Measurements from ENCODE around the gene DPM3. TPM values are rescaled to one million over a fixed set of nuclear protein-coding genes. Genes with fewer than 3 reads are reported as not detected.

Gene DPM3
- total and polyA plus RNA-seq, 2 of the 4 experiments (the other 2 are of a cell fraction), result 29.0 to 129 TPM

DNA sequence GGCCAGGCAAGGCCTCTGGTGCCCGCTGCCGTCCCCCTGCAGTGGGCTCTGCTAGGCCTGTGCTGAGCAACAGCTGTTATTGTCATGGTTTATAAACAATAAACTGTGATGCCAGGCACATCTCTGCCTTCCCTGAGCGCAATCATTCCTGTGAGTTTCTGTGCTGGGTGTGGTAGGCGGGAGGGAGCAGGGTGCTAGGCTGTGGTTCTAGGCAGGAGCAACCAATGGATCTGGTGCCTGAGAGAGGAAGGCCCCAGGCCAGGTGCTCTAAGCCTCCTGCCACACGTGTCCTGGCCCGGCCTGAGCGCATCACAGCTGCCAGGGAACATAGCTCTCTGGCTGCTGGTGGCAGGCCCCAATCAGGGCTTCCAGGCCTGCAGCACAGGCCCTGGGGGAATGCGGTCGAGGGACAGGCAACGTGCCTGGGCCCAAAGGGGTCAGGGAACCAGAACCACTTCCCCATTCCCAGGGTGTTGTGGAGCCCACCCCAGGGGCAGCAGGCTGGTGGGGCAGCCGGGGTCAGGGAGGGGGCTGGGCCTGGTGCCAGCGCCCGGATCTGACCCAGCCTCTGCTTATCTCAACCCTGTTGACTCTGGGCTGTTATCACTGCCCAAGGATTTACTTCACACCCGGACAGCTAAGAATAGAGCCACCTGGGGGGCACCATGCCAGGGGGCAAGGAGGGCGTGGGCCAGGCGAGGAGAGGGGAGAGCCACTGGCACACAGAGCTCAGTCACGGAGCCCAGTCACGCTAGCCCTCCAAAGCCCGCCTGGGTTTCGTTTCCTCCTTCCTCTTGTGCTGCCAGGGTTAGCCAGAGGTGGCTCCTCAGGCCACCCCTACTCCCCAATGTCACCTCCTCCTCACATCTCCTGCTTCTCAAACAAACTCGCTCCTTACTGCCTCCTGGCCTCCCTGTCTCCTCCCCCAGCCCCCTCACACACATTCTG lies 44.8 kb upstream of the DPM3 start (continued):
- TF ChIP-seq, protein P1, sequence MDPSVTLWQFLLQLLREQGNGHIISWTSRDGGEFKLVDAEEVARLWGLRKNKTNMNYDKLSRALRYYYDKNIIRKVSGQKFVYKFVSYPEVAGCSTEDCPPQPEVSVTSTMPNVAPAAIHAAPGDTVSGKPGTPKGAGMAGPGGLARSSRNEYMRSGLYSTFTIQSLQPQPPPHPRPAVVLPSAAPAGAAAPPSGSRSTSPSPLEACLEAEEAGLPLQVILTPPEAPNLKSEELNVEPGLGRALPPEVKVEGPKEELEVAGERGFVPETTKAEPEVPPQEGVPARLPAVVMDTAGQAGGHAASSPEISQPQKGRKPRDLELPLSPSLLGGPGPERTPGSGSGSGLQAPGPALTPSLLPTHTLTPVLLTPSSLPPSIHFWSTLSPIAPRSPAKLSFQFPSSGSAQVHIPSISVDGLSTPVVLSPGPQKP (IDR thresholded peaks at IDR 0.05; ENCODE audit: borderline replicate concordance, low read depth, low read length), result no peak

GRCh38 chr1:155184351-155184811 lies 44.0 kb upstream of the DPM3 start:
- dilution Hi-C loops (cut with HindIII; ENCODE audit: low sequenced_read_pairs, unreplicated experiment), result no loop called here
- H3K27ac ChIP-seq (ENCODE audit: insufficient read depth, low read length), result no peak overlapping the region
- H4K91ac ChIP-seq (ENCODE audit: insufficient read depth, low read depth, low read length), result no peak overlapping the region
- ATAC-seq (ENCODE audit: low read depth) (no peak), DNase-seq (no peak)
- H2BK15ac ChIP-seq (ENCODE audit: low read depth, low read length), result no peak overlapping the region
- TF ChIP-seq, protein P2, sequence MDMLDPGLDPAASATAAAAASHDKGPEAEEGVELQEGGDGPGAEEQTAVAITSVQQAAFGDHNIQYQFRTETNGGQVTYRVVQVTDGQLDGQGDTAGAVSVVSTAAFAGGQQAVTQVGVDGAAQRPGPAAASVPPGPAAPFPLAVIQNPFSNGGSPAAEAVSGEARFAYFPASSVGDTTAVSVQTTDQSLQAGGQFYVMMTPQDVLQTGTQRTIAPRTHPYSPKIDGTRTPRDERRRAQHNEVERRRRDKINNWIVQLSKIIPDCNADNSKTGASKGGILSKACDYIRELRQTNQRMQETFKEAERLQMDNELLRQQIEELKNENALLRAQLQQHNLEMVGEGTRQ (IDR thresholded peaks at IDR 0.05; ENCODE audit: low read depth, low read length), result no peak
- TF ChIP-seq RFX5 (IDR thresholded peaks at IDR 0.05; ENCODE audit: low read depth, low read length) (no peak), MXI1 (IDR thresholded peaks at IDR 0.05; ENCODE audit: borderline replicate concordance, low read depth, low read length) (no peak), MAZ (IDR thresholded peaks at IDR 0.05; ENCODE audit: borderline replicate concordance, low read depth, low read length) (no peak)
- TF ChIP-seq, protein P1 (IDR thresholded peaks at IDR 0.05; ENCODE audit: borderline replicate concordance, low read depth, low read length), result no peak
- peak overlapping the region; percentile 21 for H2AFZ ChIP-seq (replicated peaks; ENCODE audit: low read length, poor library complexity)
- no peaks in the 10 kb centered on the region for H3K4me1 ChIP-seq (ENCODE audit: control insufficient read depth, insufficient read depth, low read length)
- no peak overlapping the region for H4K8ac ChIP-seq (ENCODE audit: low read depth in 2 of 2, low read length in 2 of 2)
- no peak overlapping the region for H2BK120ac ChIP-seq (ENCODE audit: low read depth, low read length)
- WGBS, 2 experiments (ENCODE audit: extremely low coverage in 2 of 2, insufficient read length in 1 of 2), result no CpG with 5 or more reads among the region's 4 CpGs
- H3K56ac ChIP-seq (ENCODE audit: extremely low read depth, insufficient read depth, low read length), result no peak overlapping the region
- no peak overlapping the region for H3K18ac ChIP-seq (ENCODE audit: low read depth, low read length)
- no peaks in the 10 kb centered on the region for H3K9me1 ChIP-seq (ENCODE audit: insufficient read depth, low read length)
- intact Hi-C loops (cut with micrococcal nuclease), result no loop called here
- no peak overlapping the region for H3K9ac ChIP-seq (ENCODE audit: low read depth, low read length)
- H4K20me1 ChIP-seq (ENCODE audit: insufficient read depth, low read length), result no peaks in the 10 kb centered on the region
- H3K79me1 ChIP-seq (ENCODE audit: low read depth in 1 of 2, low read length in 2 of 2), result no peaks in the 10 kb centered on the region
- H2AK9ac ChIP-seq (replicated peaks; ENCODE audit: low read depth, low read length, poor library complexity), result no peak overlapping the region
- H3K36me3 ChIP-seq (ENCODE audit: control insufficient read depth, insufficient read depth, low read length), result peaks cover 20% of the 10 kb centered on the region
- no peaks in the 10 kb centered on the region for H3K27me3 ChIP-seq (ENCODE audit: control insufficient read depth, insufficient read depth, low read length)
- no TSS peak for BruUV-seq (replicated peaks)
- in situ Hi-C loops (cut with MboI; ENCODE audit: low sequenced_read_pairs), result no loop called here
- H3K14ac ChIP-seq (replicated peaks; ENCODE audit: low read depth, low read length), result no peak overlapping the region
- H3K4me2 ChIP-seq (ENCODE audit: low read depth, low read length), result no peak overlapping the region
- H3K9me3 ChIP-seq (ENCODE audit: control insufficient read depth, insufficient read depth, low read length), result no peaks in the 10 kb centered on the region
- no peak overlapping the region for H3K4me3 ChIP-seq (ENCODE audit: insufficient read depth, low read depth, low read length)
- no peak overlapping the region for H2BK20ac ChIP-seq (ENCODE audit: low read depth, low read length)
- ChIA-PET POLR2A (ENCODE audit: unreplicated experiment) (no interaction called here), CTCF (interaction anchor here (1.2 kb wide), 1 partner anchor 9 kb away, joined by 4 read pairs; no protein-coding TSS in a partner anchor)
- H3K4ac ChIP-seq (ENCODE audit: low read depth, low read length), result no peak overlapping the region
- H4K5ac ChIP-seq (ENCODE audit: low read depth, low read length), result no peak overlapping the region
- no peak overlapping the region for H2AK5ac ChIP-seq (ENCODE audit: low read depth, low read length)
- no peak overlapping the region for H2BK5ac ChIP-seq (ENCODE audit: low read depth, low read length, poor library complexity, severe bottlenecking)
- no peak overlapping the region for H3K23ac ChIP-seq (ENCODE audit: low read depth, low read length)
